HG02798 (cell line): Measurements from ENCODE around the gene GAB2.

Experiments
- ATAC-seq: cut with Tn5 transposase; IDR thresholded peaks from one replicate; pipeline ENCODE4 v1.9.1; 2021; ENCODE audit warnings: mild to moderate bottlenecking; ENCODE audit not compliant: unreplicated experiment, poor library complexity

The GAB2 gene

DNA sequence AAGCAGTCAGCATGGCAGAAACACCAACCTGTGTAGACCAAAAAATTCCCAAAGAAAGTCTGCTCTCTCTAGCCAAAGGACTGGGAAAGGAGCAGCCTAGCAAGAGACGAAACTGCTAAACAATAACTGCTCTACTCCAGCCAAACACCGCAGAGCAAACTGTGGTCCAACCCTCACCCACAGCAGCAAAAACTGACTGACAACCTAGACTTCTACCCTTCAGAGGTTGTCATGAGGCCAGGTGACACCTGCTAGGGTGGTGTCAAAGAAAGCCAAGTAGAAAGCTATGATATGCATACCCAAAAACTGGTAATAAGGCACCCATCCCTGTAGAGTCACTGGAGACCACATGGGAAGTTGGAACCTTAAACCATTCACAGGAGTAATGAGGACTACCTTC is 11.8 kb downstream of the GAB2 start:
- no peak for ATAC-seq

GRCh38 chr11:78403781-78404180 is 13.8 kb downstream of the GAB2 start:
- no peak for ATAC-seq

DNA sequence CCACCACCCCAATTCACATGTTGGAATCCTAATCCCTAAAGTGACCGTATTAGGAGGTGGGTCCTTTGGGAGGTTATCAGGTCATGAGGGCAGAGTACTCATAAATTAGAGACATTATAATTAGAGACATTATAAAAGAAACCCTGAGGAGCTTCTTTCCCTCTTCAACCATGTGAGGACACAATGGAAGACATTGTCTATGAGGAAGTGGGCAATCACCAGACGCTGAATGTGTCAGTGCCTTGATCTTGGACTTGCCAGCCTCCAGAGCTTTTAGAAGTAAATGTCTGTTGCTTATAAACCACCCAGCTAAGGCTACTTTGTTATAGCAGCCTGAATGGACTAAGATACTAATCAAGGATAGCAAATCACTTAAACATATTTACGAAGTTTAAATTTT is 14.8 kb downstream of the GAB2 start:
- no peak for ATAC-seq

GRCh38 chr11:78400702-78401101 is 16.9 kb downstream of the GAB2 start:
- no peak for ATAC-seq

DNA sequence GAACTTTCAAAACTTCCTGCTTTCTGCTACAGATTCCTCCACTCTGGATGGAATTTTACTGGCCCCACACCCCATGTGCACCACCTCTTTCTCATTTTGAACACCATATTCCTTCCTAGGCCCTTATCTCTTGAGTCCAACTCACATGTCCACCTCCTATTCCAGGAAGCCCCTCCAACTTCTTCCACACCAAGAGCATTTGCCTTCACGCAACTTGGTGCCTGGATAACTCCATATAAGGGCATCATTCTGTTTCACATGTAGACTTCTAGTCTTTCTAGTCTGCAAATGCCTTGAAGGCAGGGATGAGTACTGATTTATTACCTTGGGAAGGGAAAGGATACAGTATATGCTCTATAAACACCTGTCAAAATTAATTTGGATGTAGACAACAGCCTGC is 17.5 kb downstream of the GAB2 start:
- no peak for ATAC-seq

- ATAC-seq: no peak
Measured at GRCh38 chr11:78399136-78399535, 18.5 kb downstream of the GAB2 start.

DNA sequence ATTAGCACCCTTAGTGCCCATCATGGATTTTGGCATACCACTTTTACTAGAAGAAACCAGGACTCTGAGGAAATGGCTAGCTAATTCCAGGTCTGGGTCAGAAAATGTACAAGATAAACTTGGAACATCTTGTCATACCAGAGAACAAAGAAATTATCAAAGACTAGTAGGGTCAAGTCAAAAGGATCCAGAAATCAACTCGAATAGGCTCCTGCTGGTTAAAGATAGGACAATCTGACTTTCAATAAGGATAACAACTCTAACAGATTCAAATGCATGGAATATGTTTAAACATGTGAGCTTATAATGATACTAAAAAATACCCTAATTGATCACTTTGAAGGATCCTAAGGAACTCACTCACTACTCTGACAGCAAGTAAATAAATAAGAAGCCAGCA is 18.9 kb downstream of the GAB2 start:
- ATAC-seq: no peak

DNA sequence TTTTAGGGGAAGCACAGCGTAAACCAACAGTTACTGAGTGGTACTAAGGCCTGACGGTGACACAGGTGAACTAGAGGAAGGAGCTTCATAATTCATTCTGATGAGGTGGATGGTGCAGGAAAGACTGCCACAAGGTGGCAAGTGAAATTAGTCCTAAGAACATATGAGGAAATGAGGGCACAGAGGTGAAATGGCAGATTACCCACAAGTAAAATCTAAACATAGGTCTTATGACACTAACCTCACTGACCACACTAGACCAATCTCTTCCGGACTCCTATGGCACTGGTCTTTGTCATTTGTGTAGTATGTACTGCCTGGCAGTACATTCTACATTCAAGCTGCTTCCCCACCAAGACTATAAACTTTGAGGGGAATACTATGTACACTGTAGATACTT is 20.2 kb downstream of the GAB2 start:
- peak; percentile 83 for ATAC-seq

GRCh38 chr11:78395597-78395996 is 22.0 kb downstream of the GAB2 start:
- ATAC-seq: no peak

- ATAC-seq: no peak
Measured at GRCh38 chr11:78392854-78393253, 24.8 kb downstream of the GAB2 start.

DNA sequence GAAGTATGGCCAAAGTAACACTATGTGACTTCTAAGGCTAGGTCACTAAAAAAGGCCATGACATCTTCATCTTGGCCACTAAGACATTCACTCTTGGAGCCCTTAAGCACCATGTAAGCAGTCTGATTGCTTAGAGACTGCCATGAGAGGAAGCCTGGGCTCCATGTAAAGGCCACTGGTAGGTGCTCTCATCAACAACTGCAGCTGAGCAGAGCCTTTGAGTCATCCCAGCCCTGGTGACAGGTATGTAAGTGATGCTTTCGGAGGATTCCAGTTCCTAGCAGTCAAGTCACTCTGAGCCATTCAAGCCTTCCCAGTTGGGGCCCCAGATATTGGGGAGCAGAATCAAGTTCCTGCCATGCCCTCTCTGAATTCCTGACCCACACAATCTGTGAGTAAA is 26.2 kb downstream of the GAB2 start:
- no peak for ATAC-seq

DNA sequence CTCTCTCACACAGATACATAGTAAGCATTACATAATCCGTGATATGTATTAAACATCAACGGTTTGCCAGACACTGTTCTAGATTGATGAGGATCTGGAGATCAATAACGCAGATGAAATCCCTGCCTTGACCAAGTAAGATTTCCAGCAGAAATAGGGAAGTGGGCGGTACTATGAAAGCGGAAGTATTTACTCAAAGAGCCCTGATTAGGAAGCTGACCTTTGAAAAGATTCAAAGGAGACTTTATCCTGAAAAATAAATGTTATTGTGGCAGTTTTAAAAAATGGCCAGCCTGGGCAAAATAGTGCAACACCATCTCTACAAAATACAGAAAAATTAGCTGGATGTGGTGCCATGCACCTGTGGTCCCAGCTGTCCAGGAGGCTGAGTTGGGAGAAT is 26.8 kb downstream of the GAB2 start:
- no peak for ATAC-seq

GRCh38 chr11:78386215-78386941 is 31.2 kb downstream of the GAB2 start:
- no peak for ATAC-seq

DNA sequence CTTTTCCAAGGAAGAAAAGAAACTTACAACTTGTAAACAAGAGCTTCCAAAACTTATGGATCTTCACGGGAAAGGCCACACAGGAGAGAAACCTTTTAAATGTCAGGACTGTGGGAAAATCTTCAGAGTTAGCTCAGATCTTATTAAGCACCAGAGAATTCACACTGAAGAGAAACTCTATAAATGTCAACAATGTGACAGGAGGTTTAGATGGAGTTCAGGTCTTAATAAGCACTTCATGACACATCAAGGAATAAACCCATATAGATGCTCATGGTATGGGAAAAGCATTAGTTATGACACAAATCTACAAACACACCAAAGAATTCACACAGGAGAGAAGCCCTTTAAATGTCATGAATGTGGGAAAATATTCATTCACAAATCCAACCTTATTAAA is 32.4 kb downstream of the GAB2 start:
- ATAC-seq: no peak

- ATAC-seq: no peak
Measured at GRCh38 chr11:78384231-78384630, 33.4 kb downstream of the GAB2 start.

GRCh38 chr11:78381865-78382264 is 35.8 kb downstream of the GAB2 start:
- ATAC-seq: no peak

DNA sequence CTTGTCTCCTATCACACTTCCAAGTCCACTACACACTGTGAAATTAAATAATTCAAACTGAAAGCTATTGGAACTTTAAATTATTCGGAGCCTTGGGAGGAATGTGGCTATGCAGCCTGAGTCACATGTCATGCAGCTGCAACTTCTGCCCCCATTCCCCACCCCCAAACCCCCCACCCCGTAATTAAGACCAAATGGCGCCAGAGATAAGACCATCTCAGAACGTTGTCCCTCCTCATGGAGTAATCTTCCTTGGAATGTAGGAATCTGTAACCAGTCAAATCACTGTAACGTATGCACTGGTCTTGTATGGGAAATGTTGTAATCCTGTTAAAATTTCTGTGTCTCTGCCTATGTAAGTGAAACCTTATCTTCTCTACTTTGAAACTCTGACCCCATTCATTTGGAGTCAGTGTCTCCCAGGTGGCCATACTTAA is 37.0 kb downstream of the GAB2 start:
- ATAC-seq: no peak

GRCh38 chr11:78379039-78379670 is 38.5 kb downstream of the GAB2 start:
- no peak for ATAC-seq

DNA sequence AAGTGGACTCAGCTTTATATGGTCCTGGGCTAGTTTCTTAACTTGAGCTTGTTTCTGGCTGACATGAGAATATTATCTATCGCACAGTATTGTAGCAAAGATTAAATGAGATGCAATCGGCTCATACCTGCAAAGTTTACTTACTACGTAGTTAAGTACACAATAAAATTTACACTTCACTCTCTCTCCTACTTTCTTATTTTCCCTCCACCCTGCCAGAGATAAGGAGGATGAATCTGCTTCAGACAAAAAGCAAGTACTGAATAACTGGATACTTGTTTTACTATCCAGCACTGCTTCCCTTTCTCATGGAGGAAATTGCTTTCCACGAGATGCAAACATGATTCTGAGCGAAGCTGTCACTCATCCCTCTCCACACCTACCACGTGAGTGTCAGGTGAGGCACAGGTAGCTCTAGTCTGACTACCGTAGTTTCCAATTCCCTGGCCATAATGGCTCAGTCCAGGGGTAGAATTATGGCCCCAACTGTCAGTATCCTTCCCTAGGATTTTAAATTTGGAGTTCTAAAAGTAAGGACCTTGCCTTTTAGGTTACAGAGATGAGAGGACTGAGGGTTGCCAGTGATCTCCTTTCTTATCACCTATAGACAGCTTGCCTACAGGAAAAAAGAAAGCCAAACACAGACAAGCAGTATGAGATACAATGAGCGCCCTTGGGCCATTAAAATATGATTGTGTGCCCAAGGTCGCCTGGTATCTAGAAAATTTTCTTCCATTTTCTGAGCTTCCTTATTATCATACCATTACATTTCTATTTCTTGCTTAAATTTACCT is 39.8 kb downstream of the GAB2 start:
- ATAC-seq: no peak

DNA sequence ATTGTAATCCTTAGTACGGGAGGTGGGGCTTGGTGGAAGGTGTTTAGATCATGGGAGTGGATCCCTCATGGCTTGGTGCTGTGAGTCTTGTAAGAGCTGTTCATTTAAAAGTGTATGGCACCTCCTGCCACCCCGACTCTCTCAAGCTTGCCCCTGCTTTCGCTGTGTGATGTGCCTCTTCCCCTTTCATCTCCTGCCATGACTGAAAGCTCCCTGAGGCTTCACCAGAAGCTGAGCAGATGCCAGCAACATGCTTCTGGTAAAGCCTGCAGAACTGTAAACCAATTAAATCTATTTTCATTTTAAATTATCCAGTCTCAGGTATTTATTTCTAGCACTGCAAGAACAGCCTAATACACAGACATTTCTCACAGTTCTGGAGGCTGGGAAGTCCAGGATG is 40.8 kb downstream of the GAB2 start:
- no peak for ATAC-seq

DNA sequence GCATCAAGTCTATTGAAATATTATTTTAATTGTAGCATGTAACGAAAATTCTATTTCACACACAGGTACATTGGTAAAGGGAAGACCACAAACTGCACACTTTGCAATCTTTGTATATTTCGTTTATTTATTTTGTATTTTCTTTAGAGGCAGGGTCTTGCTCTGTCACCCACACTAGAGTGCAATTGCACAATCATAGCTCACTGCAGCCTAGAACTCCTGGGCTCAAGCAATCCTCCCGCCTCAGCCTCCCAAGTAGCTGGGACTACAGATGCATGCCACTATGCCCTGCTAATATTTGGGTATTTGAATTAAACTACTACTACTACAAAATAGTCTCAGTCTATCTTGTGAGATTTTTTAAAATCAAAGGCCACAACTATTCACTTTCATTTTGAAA is 42.7 kb downstream of the GAB2 start:
- no peak for ATAC-seq
